HCT116 (cell line): ENCODE data around the gene DLX4. TPM values are rescaled to one million over a fixed set of nuclear protein-coding genes. Genes with fewer than 3 reads are reported as not detected.

Experiments
- ATAC-seq: fragments of 200-7000 bp; cut with Tn5 transposase; 2 replicates; pipeline ENCODE4 v1.9.1; 2020; ENCODE audit warnings: mild to moderate bottlenecking, moderate library complexity
- BruUV-seq: library from RNA; stranded (reverse); fragments of 400-500 nt; replicated peaks from 2 replicates; lab custom pipeline; 2021; lab: Mats Ljungman, UMichigan
- CTCF ChIA-PET: fragments of 300-600 bp; sonication (Branson Sonifier 250); formaldehyde crosslinking; loops from one replicate; lab custom pipeline; 2021; ENCODE audit warnings: antibody characterized with exemption; lab: Charles Lee
- POLR2A ChIA-PET: fragments of 300-600, 350-600 bp; sonication (Branson Sonifier 250); formaldehyde crosslinking; loops from one replicate; lab custom pipeline; 2021; ENCODE audit warnings: antibody characterized with exemption; lab: Charles Lee
- RAD21 ChIA-PET, 2 experiments: fragments of 300-600 bp; sonication (Branson Sonifier 250); formaldehyde crosslinking; loops; one replicate each; lab custom pipeline; 2023; ENCODE audit warnings: low total read pairs in 2 of 2; ENCODE audit not compliant: uncharacterized antibody in 2 of 2, unreplicated experiment in 2 of 2, low non-redundant PET in 1 of 2; lab: Charles Lee
- DNase-seq: peaks from one replicate; pipeline ENCODE4 v3.0.0-alpha.2; 2010; ENCODE audit warnings: low read depth, low spot score
- H2AFZ ChIP-seq: fragments of 200-600 bp; shearing (Covaris generic), sonication (generic); 2 replicates; pipeline ENCODE4 v1.6.1; 2017; ENCODE audit warnings: low read depth, mixed run types, mixed read lengths, antibody characterized with exemption, low read length; ENCODE audit not compliant: poor library complexity, severe bottlenecking
- H3K27ac ChIP-seq: 2 replicates; pipeline ENCODE4 v1.5.1; 2012; ENCODE audit warnings: low read depth, low read length
- H3K27me3 ChIP-seq: fragments of 200-600 bp; sonication (generic); 2 replicates; pipeline ENCODE4 v1.6.1; 2016; ENCODE audit warnings: mixed run types, low read length, mixed read lengths; ENCODE audit not compliant: insufficient read depth
- H3K36me3 ChIP-seq, 2 experiments: fragments of 200-500 bp in 1 of 2; fragments of 200-600 bp in 1 of 2; sonication (Bioruptor generic) in 1 of 2; sonication (generic) in 1 of 2; 2 replicates each; pipeline versions ENCODE4 v1.5.1 to v1.6.1; 2014 to 2016; ENCODE audit warnings: low read length in 2 of 2, inconsistent platforms in 1 of 2, mixed read lengths in 1 of 2, mixed run types in 1 of 2; ENCODE audit not compliant: insufficient read depth in 2 of 2, control insufficient read depth in 1 of 2
- H3K4me1 ChIP-seq, 2 experiments: fragments of 200-600 bp in 1 of 2; sonication (generic) in 1 of 2; 2 replicates each; pipeline versions ENCODE4 v1.5.1 to v1.6.1; 2012 to 2017; ENCODE audit warnings: low read length in 2 of 2, inconsistent platforms in 1 of 2, mild to moderate bottlenecking in 1 of 2, mixed read lengths in 1 of 2, mixed run types in 1 of 2, moderate library complexity in 1 of 2; ENCODE audit not compliant: insufficient read depth in 2 of 2, control insufficient read depth in 1 of 2
- H3K4me2 ChIP-seq: fragments of 200-600 bp; sonication (generic); 2 replicates; pipeline ENCODE4 v1.6.1; 2017; ENCODE audit warnings: mixed run types, low read length, mixed read lengths
- H3K4me3 ChIP-seq, 2 experiments: fragments of 200-600 bp in 1 of 2; sonication (generic) in 1 of 2; replicated peaks in 1 of 2; 2 replicates each; pipeline ENCODE4 v1.5.1; 2011 to 2016; ENCODE audit warnings: low read length in 2 of 2, control low read depth in 1 of 2, low read depth in 1 of 2, mild to moderate bottlenecking in 1 of 2, mixed read lengths in 1 of 2, mixed run types in 1 of 2
- H3K79me2 ChIP-seq: fragments of 200-600 bp; sonication (generic); 2 replicates; pipeline ENCODE4 v1.6.1; 2017; ENCODE audit warnings: mild to moderate bottlenecking, mixed run types, low read length, moderate library complexity, mixed read lengths; ENCODE audit not compliant: insufficient read depth
- H3K9ac ChIP-seq: fragments of 200-600 bp; sonication (generic); 2 replicates; pipeline ENCODE4 v1.6.1; 2016; ENCODE audit warnings: low read length, mixed read lengths
- H3K9me2 ChIP-seq: fragments of 200-600 bp; sonication (generic), shearing (Covaris generic); 2 replicates; pipeline ENCODE4 v1.6.1; 2017; ENCODE audit warnings: mixed run types, mild to moderate bottlenecking, moderate library complexity; ENCODE audit not compliant: insufficient read depth
- H3K9me3 ChIP-seq, 2 experiments: fragments of 200-500 bp in 1 of 2; fragments of 200-600 bp in 1 of 2; sonication (Bioruptor generic) in 1 of 2; sonication (generic) in 1 of 2; 2 replicates each; pipeline ENCODE4 v1.6.1; 2014 to 2017; ENCODE audit warnings: low read length in 2 of 2, mixed read lengths in 2 of 2, inconsistent platforms in 1 of 2, low read depth in 1 of 2, mild to moderate bottlenecking in 1 of 2, mixed run types in 1 of 2, moderate library complexity in 1 of 2; ENCODE audit not compliant: control insufficient read depth in 1 of 2, insufficient read depth in 1 of 2
- H4K20me1 ChIP-seq: fragments of 200-600 bp; sonication (generic), shearing (Covaris generic); 2 replicates; pipeline ENCODE4 v1.6.1; 2017; ENCODE audit warnings: mixed run types, mild to moderate bottlenecking, moderate library complexity; ENCODE audit not compliant: insufficient read depth
- CBX3 ChIP-seq: IDR thresholded peaks from 2 replicates; pipeline ENCODE4 v1.6.1; 2012; ENCODE audit warnings: low read depth
- CEBPB ChIP-seq: IDR thresholded peaks from 2 replicates; pipeline ENCODE4 v1.6.1; 2012; ENCODE audit warnings: low read depth
- EGR1 ChIP-seq: IDR thresholded peaks from 2 replicates; pipeline ENCODE4 v1.6.1; 2012; ENCODE audit warnings: low read depth
- ELF1 ChIP-seq: IDR thresholded peaks from 2 replicates; pipeline ENCODE4 v1.6.1; 2012; ENCODE audit warnings: low read depth, borderline replicate concordance
- EZH2 ChIP-seq: fragments of 200-600 bp; sonication (generic); IDR thresholded peaks from 2 replicates; pipeline ENCODE4 v1.6.1; 2017; ENCODE audit warnings: antibody characterized with exemption, mixed run types
- EZH2phosphoT487 ChIP-seq: fragments of 200-600 bp; IDR thresholded peaks from 2 replicates; pipeline ENCODE4 v1.6.1; 2018; ENCODE audit warnings: antibody characterized with exemption, borderline replicate concordance
- FOSL1 ChIP-seq: IDR thresholded peaks from 2 replicates; pipeline ENCODE4 v1.6.1; 2012; ENCODE audit warnings: low read depth
- JUND ChIP-seq: IDR thresholded peaks from 2 replicates; pipeline ENCODE4 v1.6.1; 2012
- POLR2A ChIP-seq: IDR thresholded peaks from 2 replicates; pipeline ENCODE4 v1.7.0; 2011; ENCODE audit warnings: borderline replicate concordance; ENCODE audit not compliant: insufficient read depth, insufficient read length; ENCODE audit errors: extremely low read depth
- POLR2AphosphoS5 ChIP-seq: IDR thresholded peaks from 2 replicates; pipeline ENCODE4 v1.6.1; 2011; ENCODE audit warnings: mild to moderate bottlenecking, low read depth, low read length, moderate library complexity
- RAD21 ChIP-seq: IDR thresholded peaks from 2 replicates; pipeline ENCODE4 v1.6.1; 2012; ENCODE audit warnings: low read depth, mild to moderate bottlenecking
- SIN3A ChIP-seq: IDR thresholded peaks from 2 replicates; pipeline ENCODE4 v1.6.1; 2012; ENCODE audit warnings: low read depth
- SP1 ChIP-seq: IDR thresholded peaks from 2 replicates; pipeline ENCODE4 v1.6.1; 2012; ENCODE audit warnings: low read depth
- TCF7L2 ChIP-seq: IDR thresholded peaks from 2 replicates; pipeline ENCODE4 v1.7.0; 2011; ENCODE audit warnings: borderline replicate concordance, inconsistent platforms; ENCODE audit not compliant: insufficient read depth, insufficient read length; ENCODE audit errors: extremely low read depth
- YY1 ChIP-seq: IDR thresholded peaks from 2 replicates; pipeline ENCODE4 v1.6.1; 2011; ENCODE audit warnings: low read length, low read depth, moderate library complexity, mild to moderate bottlenecking; ENCODE audit not compliant: insufficient replicate concordance; ENCODE audit errors: extremely low read depth
- ZFX ChIP-seq: fragments of 450-650 bp; IDR thresholded peaks from 2 replicates; pipeline ENCODE4 v1.6.1; 2017
- ZNF274 ChIP-seq: fragments of 200-500 bp; sonication (Bioruptor generic); IDR thresholded peaks from 2 replicates; pipeline ENCODE4 v1.6.1; 2014; ENCODE audit warnings: mild to moderate bottlenecking, low read depth, low read length, inconsistent platforms
- intact Hi-C: fragments of 100-400 bp; cut with micrococcal nuclease; formaldehyde crosslinking; loops from 2 replicates; pipeline ENCODE4 v1.10.0; 2022
- total RNA-seq: library from RNA; stranded (reverse); gene quantifications from one replicate; pipeline ENCODE4 v1.2.1, GENCODE V29; 2021; ENCODE audit not compliant: unreplicated experiment
- TF ChIP-seq, protein P1 (sequence below): IDR thresholded peaks from 2 replicates; pipeline ENCODE4 v1.6.1; 2012
- TF ChIP-seq, protein P2 (sequence below): IDR thresholded peaks from 2 replicates; pipeline ENCODE4 v1.6.1; 2011; ENCODE audit warnings: mild to moderate bottlenecking, low read length, moderate library complexity; ENCODE audit not compliant: insufficient replicate concordance; ENCODE audit errors: extremely low read depth

Gene DLX4
- total RNA-seq, 1 experiment from 2014 or later = 14.0 TPM

DNA sequence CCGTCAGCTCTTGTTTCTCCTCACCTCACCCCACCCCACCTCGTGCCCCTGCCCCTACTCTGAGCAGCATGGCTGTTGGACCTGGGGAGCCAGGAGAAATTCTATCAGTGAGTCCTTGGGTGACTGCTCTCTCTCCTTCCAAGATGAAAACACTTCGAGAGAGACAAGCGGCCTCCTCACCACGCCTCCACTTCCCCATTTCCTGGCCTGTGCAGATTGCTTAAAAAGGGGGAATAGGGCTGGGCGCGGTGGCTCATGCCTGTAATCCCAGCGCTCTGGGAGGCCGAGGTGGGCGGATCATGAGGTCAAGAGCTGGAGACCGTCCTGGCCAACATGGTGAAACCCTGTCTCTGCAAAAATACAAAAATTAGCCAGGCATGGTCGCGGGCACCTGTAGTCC, 9.5 kb downstream of the DLX4 start:
- intact Hi-C loops = no loop called here
- no peak overlapping the region for H3K4me2 ChIP-seq
- TF ChIP-seq POLR2A = no peak
- TF ChIP-seq EZH2 = no peak
- no peak for TF ChIP-seq CEBPB
- no peak for TF ChIP-seq POLR2AphosphoS5
- no peak for TF ChIP-seq SIN3A
- no peak for TF ChIP-seq ZFX
- no peak overlapping the region for H3K9ac ChIP-seq
- no peak overlapping the region for H3K27ac ChIP-seq
- H2AFZ ChIP-seq = no peak overlapping the region
- CTCF ChIA-PET = interaction anchor here (4.2 kb wide), 1 partner anchor 26 kb away, joined by 18 read pairs; no protein-coding TSS in a partner anchor
- no peaks in the 10 kb centered on the region for H3K9me2 ChIP-seq
- no TSS peak for BruUV-seq
- POLR2A ChIA-PET = interaction anchor here (0.7 kb wide), 1 partner anchor 100 kb away, joined by 4 read pairs; no protein-coding TSS in a partner anchor
- H3K27me3 ChIP-seq = no peaks in the 10 kb centered on the region
- DNase-seq (no peak), ATAC-seq (no peak)
- RAD21 ChIA-PET = no interaction called here
- H3K79me2 ChIP-seq = no peaks in the 10 kb centered on the region
- no peak overlapping the region for H3K4me3 ChIP-seq
- no peaks in the 10 kb centered on the region for H3K36me3 ChIP-seq
- H3K4me1 ChIP-seq = peaks cover 6 to 18% of the 10 kb centered on the region in 2 experiments; a peak in 3 of 4 replicates
- no peaks in the 10 kb centered on the region for H3K9me3 ChIP-seq
- H4K20me1 ChIP-seq = no peaks in the 10 kb centered on the region

DNA sequence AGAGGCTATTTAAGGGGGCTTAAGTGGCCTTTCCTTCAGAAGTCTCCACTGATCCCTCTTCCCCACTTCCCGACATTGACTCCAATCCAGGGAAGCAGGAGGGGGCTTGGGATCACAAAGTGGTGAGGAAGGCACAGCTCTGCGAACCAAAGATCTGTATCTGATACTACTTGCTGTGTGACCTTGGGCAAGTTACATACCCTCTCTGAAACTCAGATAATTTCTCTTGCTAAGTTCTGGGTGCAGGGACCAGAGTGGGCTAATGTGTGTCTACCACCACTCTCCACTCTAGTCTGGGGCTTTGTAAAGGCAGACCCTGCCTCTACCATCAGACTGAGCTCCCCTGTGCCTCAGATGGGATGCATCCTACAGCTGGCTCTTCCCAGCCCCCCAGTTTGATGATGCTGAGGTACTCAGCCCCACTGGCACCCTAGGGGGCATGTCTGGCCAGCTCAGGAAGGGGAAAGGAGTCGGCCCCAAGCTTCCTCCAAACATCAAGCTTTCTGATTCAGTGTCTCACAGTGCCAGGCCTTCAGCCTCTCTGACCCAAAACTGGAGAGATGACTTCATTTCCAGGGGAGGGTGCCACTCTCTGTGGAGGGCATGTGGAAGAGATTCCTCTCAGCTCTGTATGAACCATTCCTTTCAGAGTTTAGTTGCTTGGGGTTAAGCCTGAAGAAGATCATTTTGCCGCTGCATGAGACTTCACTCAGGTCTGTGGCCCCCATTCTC, 10.9 kb downstream of the DLX4 start:
- no peaks in the 10 kb centered on the region for H3K9me2 ChIP-seq
- no peaks in the 10 kb centered on the region for H3K27me3 ChIP-seq
- no peak overlapping the region for H2AFZ ChIP-seq
- intact Hi-C loops = no loop called here
- no peak overlapping the region for H3K4me2 ChIP-seq
- no peaks in the 10 kb centered on the region for H3K9me3 ChIP-seq
- H3K9ac ChIP-seq = no peak overlapping the region
- no peak overlapping the region for H3K27ac ChIP-seq
- no TSS peak for BruUV-seq
- ChIA-PET RAD21 (no interaction called here), POLR2A (no interaction called here), CTCF (interaction anchor here (0.9 to 2.7 kb wide), 2 partner anchors 17 to 28 kb away, joined by 3 to 13 read pairs; no protein-coding TSS in a partner anchor)
- H3K36me3 ChIP-seq = no peaks in the 10 kb centered on the region
- H3K4me1 ChIP-seq = peaks cover 6 to 18% of the 10 kb centered on the region in 2 experiments; a peak in 3 of 4 replicates
- no peak for DNase-seq
- no peaks in the 10 kb centered on the region for H4K20me1 ChIP-seq
- no peaks in the 10 kb centered on the region for H3K79me2 ChIP-seq
- ATAC-seq = no peak
- H3K4me3 ChIP-seq = no peak overlapping the region
- TF ChIP-seq YY1 = no peak
- no peak for TF ChIP-seq CEBPB
- TF ChIP-seq POLR2A = no peak
- TF ChIP-seq EZH2phosphoT487 = no peak
- TF ChIP-seq, protein P1, sequence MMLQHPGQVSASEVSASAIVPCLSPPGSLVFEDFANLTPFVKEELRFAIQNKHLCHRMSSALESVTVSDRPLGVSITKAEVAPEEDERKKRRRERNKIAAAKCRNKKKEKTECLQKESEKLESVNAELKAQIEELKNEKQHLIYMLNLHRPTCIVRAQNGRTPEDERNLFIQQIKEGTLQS = no peak
- TF ChIP-seq POLR2AphosphoS5 = no peak
- no peak for TF ChIP-seq JUND
- no peak for TF ChIP-seq TCF7L2
- no peak for TF ChIP-seq ELF1
- no peak for TF ChIP-seq FOSL1
- TF ChIP-seq, protein P2, sequence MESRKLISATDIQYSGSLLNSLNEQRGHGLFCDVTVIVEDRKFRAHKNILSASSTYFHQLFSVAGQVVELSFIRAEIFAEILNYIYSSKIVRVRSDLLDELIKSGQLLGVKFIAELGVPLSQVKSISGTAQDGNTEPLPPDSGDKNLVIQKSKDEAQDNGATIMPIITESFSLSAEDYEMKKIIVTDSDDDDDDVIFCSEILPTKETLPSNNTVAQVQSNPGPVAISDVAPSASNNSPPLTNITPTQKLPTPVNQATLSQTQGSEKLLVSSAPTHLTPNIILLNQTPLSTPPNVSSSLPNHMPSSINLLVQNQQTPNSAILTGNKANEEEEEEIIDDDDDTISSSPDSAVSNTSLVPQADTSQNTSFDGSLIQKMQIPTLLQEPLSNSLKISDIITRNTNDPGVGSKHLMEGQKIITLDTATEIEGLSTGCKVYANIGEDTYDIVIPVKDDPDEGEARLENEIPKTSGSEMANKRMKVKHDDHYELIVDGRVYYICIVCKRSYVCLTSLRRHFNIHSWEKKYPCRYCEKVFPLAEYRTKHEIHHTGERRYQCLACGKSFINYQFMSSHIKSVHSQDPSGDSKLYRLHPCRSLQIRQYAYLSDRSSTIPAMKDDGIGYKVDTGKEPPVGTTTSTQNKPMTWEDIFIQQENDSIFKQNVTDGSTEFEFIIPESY = no peak
- TF ChIP-seq CBX3 = no peak
- TF ChIP-seq RAD21 = no peak
- TF ChIP-seq ZNF274 = no peak
- no peak for TF ChIP-seq EZH2
- no peak for TF ChIP-seq SP1
- no peak for TF ChIP-seq EGR1
